HG03460 (cell line): ENCODE data around the gene GLRX2.
A peak's percentile ranks its signal among the peaks of the same experiment; 100 is the strongest.
"Not testable (repeated sequence)": the region's sequence is repeated elsewhere in the genome, so short reads cannot be mapped to it uniquely, and the experiment has no call there.

Experiments
- ATAC-seq: cut with Tn5 transposase; IDR thresholded peaks from one replicate; pipeline ENCODE4 v1.9.1; 2021; ENCODE audit not compliant: unreplicated experiment

Gene GLRX2, protein sequence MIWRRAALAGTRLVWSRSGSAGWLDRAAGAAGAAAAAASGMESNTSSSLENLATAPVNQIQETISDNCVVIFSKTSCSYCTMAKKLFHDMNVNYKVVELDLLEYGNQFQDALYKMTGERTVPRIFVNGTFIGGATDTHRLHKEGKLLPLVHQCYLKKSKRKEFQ

DNA sequence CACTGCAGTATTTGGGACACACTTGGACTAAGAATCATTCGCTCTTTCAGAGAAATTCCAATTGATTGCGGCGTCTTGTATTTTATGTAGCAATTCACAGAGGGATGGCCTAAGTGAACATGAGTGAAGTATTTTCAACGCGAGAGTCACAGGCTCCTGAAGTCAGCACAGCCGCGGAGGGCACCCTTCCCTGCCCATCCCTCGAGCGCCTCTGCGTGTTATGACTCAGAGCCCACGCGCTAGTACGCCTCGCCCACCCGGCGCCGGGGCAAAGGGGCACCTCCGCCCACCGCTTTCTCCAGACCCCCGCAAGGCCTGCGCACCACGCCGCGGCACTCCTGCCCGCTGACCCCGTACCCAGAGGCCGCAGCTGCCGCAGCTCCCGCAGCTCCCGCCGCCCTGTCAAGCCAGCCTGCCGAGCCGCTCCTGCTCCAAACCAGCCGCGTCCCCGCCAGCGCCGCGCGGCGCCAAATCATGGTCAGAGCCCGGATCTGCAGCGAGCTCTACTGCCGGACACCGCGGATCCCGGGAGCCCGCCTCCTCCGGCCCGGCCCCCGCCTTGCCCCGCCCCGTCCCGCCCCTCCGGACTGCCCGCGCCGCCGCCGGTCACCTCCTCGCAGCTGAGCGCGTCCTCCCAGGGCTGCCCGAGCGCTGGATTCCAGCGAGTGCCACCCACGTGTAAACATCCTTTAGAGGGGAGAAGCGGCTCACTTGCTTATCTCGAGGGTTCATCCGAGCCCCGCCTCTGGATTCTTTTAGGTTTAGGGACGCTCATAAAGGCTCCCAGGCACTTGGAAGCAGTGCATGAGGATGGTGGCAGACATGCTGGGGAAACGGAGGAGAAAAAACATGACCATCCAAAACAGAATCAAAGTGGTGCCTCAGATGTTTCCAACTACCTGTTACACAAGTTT lies at the start of gene GLRX2:
TSS of gene GLRX2 (minus strand) at position 508 of the 914 bp plus-strand sequence. CDS start at position 476, 32 bp downstream.
- ATAC-seq = peak; percentile 94

DNA sequence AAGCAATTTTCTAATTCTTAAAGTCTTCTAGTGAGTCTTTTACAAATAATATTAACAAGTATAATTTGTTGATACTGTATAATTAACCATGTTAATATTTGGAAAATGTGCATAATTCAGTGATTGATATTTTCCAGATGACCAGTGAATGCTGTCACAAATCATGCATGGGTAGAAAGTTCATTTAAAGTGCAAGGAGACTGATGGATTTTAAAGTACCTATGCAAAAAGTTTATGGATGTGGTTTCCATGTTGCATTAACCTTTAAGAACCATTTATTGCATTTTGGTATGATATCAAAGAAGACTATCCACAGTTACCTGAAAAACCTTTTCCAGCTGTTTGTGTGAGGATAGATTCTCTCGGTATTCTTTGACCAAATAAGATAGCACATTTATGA lies 39.8 kb upstream of the GLRX2 start:
- ATAC-seq = no peak

- no peak for ATAC-seq
These were observed 39.2 kb upstream of the GLRX2 start for GRCh38 chr1:193144361-193144938.

- no peak for ATAC-seq
These were observed 38.1 kb upstream of the GLRX2 start for GRCh38 chr1:193143285-193143684.

- ATAC-seq = no peak
These were observed 37.2 kb upstream of the GLRX2 start for GRCh38 chr1:193142409-193142808.

DNA sequence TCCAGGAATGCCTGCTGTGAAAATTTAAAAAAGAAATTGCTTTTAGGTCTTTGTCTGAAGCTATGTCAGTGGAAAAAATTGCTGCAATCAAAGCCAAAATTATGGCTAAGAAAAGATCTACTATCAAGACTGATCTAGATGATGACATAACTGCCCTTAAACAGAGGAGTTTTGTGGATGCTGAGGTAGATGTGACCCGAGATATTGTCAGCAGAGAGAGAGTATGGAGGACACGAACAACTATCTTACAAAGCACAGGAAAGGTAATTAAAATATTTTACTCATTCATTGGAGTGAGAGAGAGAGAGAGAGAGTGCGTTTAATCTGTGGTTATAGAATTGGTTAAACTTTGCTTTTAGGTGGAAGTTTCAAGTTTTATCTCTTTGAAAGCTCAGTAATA lies 36.6 kb upstream of the GLRX2 start:
- ATAC-seq = no peak

DNA sequence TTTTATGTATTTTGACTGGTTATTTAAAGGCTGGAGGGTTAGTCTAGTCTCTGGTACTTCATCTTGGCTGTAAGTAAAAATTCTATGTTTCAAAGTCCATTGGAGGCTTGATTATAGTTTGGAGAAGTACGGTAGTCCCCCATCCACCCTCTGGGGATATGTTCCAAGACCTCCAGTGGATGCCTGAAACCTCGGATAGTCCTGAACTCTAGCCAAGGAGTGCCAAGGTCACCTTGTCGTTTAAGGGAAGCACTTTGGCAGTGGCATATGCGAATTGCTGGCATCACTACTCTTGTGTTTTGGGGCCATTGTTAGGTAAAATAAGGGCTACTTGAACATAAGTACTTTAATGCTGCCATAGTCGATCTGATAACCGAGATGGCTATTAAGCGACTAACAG lies 35.0 kb upstream of the GLRX2 start:
- no peak for ATAC-seq

- no peak for ATAC-seq
These were observed 26.1 kb upstream of the GLRX2 start for GRCh38 chr1:193131266-193131860.

- no peak for ATAC-seq
These were observed 20.2 kb upstream of the GLRX2 start for GRCh38 chr1:193125369-193125768.

GRCh38 chr1:193123751-193124150 lies 18.5 kb upstream of the GLRX2 start:
- no peak for ATAC-seq

- ATAC-seq = peak; percentile 91
These were observed 16.7 kb upstream of the GLRX2 start, which contains the start of gene CDC73 for GRCh38 chr1:193121616-193122593. TSS of gene CDC73 (plus strand) at chr1:193122031. CDS start at chr1:193122201, 170 bp downstream.

- ATAC-seq = no peak
These were observed 15.5 kb upstream of the GLRX2 start for GRCh38 chr1:193120604-193121166.

DNA sequence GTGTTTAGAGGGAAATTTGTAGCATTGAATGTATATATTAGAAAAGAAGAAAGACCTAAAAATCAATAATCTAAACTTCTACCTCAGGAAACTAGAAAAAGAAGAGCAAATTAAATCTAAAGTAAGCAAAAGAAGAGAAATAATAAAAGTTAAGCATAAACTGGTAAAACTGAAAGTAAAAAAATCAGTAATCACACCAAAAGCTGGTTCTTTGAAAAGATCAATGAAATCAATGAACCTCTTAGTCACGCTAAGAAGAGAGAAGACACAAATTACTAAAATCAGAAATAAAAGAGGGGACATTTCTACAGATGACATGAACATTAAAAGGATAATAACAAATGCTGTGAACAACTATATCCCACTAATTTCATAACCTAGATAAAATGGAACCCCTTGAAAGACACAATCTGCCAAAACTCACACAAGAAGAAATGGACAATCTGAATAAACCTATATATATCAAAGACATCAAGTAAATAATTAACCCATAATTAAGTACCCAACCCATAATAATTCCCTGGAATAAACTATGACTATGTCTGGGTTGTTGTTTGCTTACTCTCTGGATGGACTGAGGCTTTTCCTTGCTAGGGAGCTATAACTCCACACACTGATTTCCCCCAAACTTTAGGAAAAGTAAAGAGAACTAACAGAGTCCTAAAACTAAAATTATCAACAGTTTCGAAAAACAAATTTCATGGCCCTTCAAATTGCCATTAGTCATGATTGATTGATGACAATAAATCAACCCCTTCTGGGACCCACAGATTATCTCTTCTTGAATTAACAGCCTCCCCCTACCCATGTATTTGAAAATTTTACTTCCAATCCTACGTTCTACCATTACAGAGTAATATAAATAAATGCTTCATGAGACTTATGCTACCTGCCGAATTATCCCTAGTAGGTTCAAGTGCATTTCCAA lies 13.9 kb upstream of the GLRX2 start:
- no peak for ATAC-seq

GRCh38 chr1:193118194-193118593 lies 13.0 kb upstream of the GLRX2 start:
- no peak for ATAC-seq

- ATAC-seq = not testable (repeated sequence)
These were observed 12.0 kb upstream of the GLRX2 start for GRCh38 chr1:193117167-193117566.

- no peak for ATAC-seq
These were observed 10.5 kb upstream of the GLRX2 start for GRCh38 chr1:193115629-193116227.

GRCh38 chr1:193114485-193115095 lies 9.4 kb upstream of the GLRX2 start:
- no peak for ATAC-seq

DNA sequence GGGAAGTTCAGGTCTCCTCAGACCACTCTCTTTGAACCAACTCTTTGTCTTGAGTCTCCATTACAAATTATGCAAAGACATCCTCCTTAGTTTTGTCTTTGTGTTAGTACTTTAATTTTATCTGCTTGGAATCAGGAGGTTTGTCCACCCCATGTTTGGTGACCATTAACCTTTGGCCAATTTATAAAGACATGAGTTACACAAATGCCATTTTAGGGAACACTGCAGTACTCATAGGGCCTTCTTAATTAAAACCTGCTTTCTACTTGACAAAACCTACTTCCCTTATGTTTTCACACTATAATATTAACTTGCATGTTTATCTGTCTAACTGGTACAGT lies 8.7 kb upstream of the GLRX2 start:
- ATAC-seq = no peak
